ENCODE measurements around the gene HOXB5. TPM values are rescaled to one million over a fixed set of nuclear protein-coding genes. Genes with fewer than 3 reads are reported as not detected.

HOXB5 gene
- total RNA-seq, 1 experiment from 2014 or later: 2.3 TPM

- no peak for DNase-seq (ENCODE audit: extremely low read depth, low read depth)
These were observed 36.7 kb upstream of the HOXB5 start for GRCh38 chr17:48630009-48630924.

GRCh38 chr17:48629411-48629759, 35.8 kb upstream of the HOXB5 start:
- DNase-seq (ENCODE audit: extremely low read depth, low read depth): no peak

- DNase-seq (ENCODE audit: extremely low read depth, low read depth): no peak
These were observed 35.3 kb upstream of the HOXB5 start for GRCh38 chr17:48628649-48629410.

- no peak for DNase-seq (ENCODE audit: extremely low read depth, low read depth)
These were observed 34.3 kb upstream of the HOXB5 start for GRCh38 chr17:48627623-48628521.

- DNase-seq (ENCODE audit: extremely low read depth, low read depth): no peak
These were observed 33.6 kb upstream of the HOXB5 start for GRCh38 chr17:48627118-48627597.

GRCh38 chr17:48626245-48627117, 32.9 kb upstream of the HOXB5 start, which contains the start of gene HOXB9:
Gene HOXB9, minus strand, starts transcription at chr17:48626358. Its CDS starts 89 bp downstream, at chr17:48626269.
- peak; percentile 81 for DNase-seq (ENCODE audit: extremely low read depth, low read depth)

- no peak for DNase-seq (ENCODE audit: extremely low read depth, low read depth)
These were observed 32.1 kb upstream of the HOXB5 start for GRCh38 chr17:48625495-48626244.

- no peak for DNase-seq (ENCODE audit: extremely low read depth, low read depth)
These were observed 31.2 kb upstream of the HOXB5 start for GRCh38 chr17:48624544-48625494.

GRCh38 chr17:48624118-48624517, 30.5 kb upstream of the HOXB5 start:
- no peak for DNase-seq (ENCODE audit: extremely low read depth, low read depth)

- DNase-seq (ENCODE audit: extremely low read depth, low read depth): no peak
These were observed 30.0 kb upstream of the HOXB5 start for GRCh38 chr17:48623583-48623982.

- no peak for DNase-seq (ENCODE audit: extremely low read depth, low read depth)
These were observed 29.3 kb upstream of the HOXB5 start for GRCh38 chr17:48622857-48623256.

- no peak for DNase-seq (ENCODE audit: extremely low read depth, low read depth)
These were observed 28.1 kb upstream of the HOXB5 start for GRCh38 chr17:48621410-48622392.

GRCh38 chr17:48620461-48621139, 27.0 kb upstream of the HOXB5 start:
- DNase-seq (ENCODE audit: extremely low read depth, low read depth): no peak

- no peak for DNase-seq (ENCODE audit: extremely low read depth, low read depth)
These were observed 26.4 kb upstream of the HOXB5 start for GRCh38 chr17:48619826-48620449.

GRCh38 chr17:48618256-48618896, 24.8 kb upstream of the HOXB5 start:
- peak; percentile 79 for DNase-seq (ENCODE audit: extremely low read depth, low read depth)

All from NCI-H460 (cell line).